ENCODE data around the gene PTDSS2.

DNA sequence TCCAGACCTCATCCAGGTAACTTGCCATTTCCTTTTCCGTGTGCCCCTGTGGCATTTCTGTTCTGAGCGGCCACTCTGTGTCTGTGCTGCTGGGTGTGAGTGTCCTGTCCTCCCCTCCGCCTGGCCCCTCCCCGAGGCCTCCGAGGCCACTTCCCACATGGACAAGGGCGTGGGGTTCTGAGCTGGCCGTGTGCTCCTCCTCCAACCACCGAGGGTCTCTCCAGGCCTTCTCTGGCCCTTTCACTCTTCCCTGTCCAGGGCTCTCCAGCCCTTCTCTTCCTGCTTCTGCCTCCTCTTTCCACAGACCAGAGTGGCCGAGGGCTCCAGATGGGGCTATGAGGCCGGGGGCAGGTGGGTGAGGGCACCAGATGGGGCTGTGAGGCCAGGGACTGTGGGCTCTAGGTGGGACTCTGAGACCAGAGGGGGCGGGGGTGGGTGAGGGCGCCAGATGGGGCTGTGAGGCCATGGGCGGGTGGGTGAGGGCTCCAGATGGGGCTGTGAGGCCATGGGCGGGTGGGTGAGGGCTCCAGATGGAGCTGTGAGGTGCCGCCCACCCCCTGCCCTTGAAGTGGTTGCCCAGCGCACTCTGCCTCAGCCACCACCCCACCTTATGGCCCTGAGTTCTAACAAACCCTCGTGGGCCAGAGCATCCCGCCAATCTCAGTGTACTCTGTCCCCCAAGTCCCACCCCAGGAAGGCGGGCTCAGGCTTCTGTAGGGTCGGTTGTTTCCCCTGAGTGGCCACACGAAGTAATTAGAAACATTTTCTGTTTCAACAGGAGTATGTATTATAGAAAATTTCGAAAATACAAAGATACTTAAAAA lies 24.1 kb downstream of the PTDSS2 start:
- TF ChIP-seq, protein P1, sequence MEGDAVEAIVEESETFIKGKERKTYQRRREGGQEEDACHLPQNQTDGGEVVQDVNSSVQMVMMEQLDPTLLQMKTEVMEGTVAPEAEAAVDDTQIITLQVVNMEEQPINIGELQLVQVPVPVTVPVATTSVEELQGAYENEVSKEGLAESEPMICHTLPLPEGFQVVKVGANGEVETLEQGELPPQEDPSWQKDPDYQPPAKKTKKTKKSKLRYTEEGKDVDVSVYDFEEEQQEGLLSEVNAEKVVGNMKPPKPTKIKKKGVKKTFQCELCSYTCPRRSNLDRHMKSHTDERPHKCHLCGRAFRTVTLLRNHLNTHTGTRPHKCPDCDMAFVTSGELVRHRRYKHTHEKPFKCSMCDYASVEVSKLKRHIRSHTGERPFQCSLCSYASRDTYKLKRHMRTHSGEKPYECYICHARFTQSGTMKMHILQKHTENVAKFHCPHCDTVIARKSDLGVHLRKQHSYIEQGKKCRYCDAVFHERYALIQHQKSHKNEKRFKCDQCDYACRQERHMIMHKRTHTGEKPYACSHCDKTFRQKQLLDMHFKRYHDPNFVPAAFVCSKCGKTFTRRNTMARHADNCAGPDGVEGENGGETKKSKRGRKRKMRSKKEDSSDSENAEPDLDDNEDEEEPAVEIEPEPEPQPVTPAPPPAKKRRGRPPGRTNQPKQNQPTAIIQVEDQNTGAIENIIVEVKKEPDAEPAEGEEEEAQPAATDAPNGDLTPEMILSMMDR (conservative IDR thresholded peaks at IDR 0.05; ENCODE audit: low read depth, low read length) = no peak
- no peak for TF ChIP-seq SMC3 (IDR thresholded peaks at IDR 0.05; ENCODE audit: low read depth, low read length)
- TF ChIP-seq NFE2L2 (IDR thresholded peaks at IDR 0.05; ENCODE audit: low read depth, low read length) = no peak
- no peak for TF ChIP-seq CEBPB (IDR thresholded peaks at IDR 0.05; ENCODE audit: low read depth, low read length)
- TF ChIP-seq RAD21 (IDR thresholded peaks at IDR 0.05; ENCODE audit: low read length) = no peak
- no peak for TF ChIP-seq POLR2A (IDR thresholded peaks at IDR 0.05; ENCODE audit: low read depth, low read length)
